Measurements from ENCODE around the gene IGFBP5.

DNA sequence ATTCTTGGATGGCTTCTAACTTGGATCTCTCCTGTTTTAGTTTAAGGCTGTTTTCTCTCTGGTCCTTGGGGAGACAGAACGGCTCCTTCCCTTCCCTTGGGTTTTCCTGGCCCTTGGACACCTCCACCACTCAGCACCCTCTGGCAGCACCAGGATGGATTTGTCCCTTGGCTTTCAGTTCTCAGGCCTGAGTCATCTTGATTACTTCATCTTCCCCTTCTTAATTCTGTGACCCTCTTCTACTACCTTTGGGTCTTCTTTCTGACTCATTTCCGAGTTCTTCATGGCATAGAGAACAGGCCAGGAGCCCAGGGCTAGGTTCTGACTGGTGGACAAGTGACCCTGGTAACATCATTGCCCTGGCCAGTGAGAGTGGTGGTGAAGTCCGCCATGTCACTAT, 47.2 kb downstream of the IGFBP5 start:
- TF ChIP-seq CTCF (IDR thresholded peaks at IDR 0.05 in 2 of 3, conservative IDR thresholded peaks at IDR 0.05 in 1 of 3; ENCODE audit: control insufficient read depth in 2 of 3, extremely low read depth in 1 of 3, insufficient read depth in 1 of 3, low read depth in 3 of 3, low read length in 3 of 3) (no peak), POLR2AphosphoS5 (IDR thresholded peaks at IDR 0.05; ENCODE audit: low read length) (no peak), CBX5 (IDR thresholded peaks at IDR 0.05; ENCODE audit: low read depth) (no peak), POLR2A (IDR thresholded peaks at IDR 0.05; ENCODE audit: low read depth, low read length) (no peak), ZBTB4 (CRISPR knock-in tag; IDR thresholded peaks at IDR 0.05) (no peak), MEF2B (IDR thresholded peaks at IDR 0.05; ENCODE audit: partially characterized antibody, poor library complexity, severe bottlenecking) (no peak), HDGF (IDR thresholded peaks at IDR 0.05) (no peak), KDM1A (IDR thresholded peaks at IDR 0.05; ENCODE audit: borderline replicate concordance) (no peak)
- TF ChIP-seq, protein P1, sequence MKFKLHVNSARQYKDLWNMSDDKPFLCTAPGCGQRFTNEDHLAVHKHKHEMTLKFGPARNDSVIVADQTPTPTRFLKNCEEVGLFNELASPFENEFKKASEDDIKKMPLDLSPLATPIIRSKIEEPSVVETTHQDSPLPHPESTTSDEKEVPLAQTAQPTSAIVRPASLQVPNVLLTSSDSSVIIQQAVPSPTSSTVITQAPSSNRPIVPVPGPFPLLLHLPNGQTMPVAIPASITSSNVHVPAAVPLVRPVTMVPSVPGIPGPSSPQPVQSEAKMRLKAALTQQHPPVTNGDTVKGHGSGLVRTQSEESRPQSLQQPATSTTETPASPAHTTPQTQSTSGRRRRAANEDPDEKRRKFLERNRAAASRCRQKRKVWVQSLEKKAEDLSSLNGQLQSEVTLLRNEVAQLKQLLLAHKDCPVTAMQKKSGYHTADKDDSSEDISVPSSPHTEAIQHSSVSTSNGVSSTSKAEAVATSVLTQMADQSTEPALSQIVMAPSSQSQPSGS (IDR thresholded peaks at IDR 0.05; ENCODE audit: low read length) = no peak

All from GM12878 (cell line).